Stomach smooth muscle (tissue), 2 donors: ENCODE data around the gene BCL7B.
"Not testable (repeated sequence)": the region's sequence is repeated elsewhere in the genome, so short reads cannot be mapped to it uniquely, and the experiment has no call there.

Experiments used
- H3K27ac ChIP-seq: one replicate; pipeline ENCODE4 v1.7.0; 2013; ENCODE audit warnings: mild to moderate bottlenecking, low read length, inconsistent platforms
- H3K27me3 ChIP-seq, 2 donors: one replicate each; pipeline ENCODE4 v1.7.0; 2013; ENCODE audit warnings: low read length in 2 of 2; ENCODE audit not compliant: insufficient read depth in 2 of 2, control insufficient read depth in 1 of 2
- H3K36me3 ChIP-seq, 2 donors: one replicate each; pipeline ENCODE4 v1.7.0; 2013; ENCODE audit warnings: low read length in 2 of 2; ENCODE audit not compliant: control insufficient read depth in 2 of 2, insufficient read depth in 2 of 2
- H3K4me1 ChIP-seq: one replicate; pipeline ENCODE4 v1.7.0; 2013; ENCODE audit warnings: low read length; ENCODE audit not compliant: control insufficient read depth, insufficient read depth
- H3K4me3 ChIP-seq, 2 donors: one replicate each; pipeline ENCODE4 v1.7.0; 2013; ENCODE audit warnings: low read length in 2 of 2
- H3K9ac ChIP-seq, 2 donors: one replicate each; pipeline ENCODE4 v1.7.0; 2013; ENCODE audit warnings: low read length in 2 of 2, mild to moderate bottlenecking in 1 of 2
- H3K9me3 ChIP-seq, 2 donors: one replicate each; pipeline ENCODE4 v1.7.0; 2013; ENCODE audit warnings: low read length in 2 of 2; ENCODE audit not compliant: control insufficient read depth in 2 of 2
- donor health status: healthy.
- donor health status: Pancreatic carcinoma.

BCL7B gene

GRCh38 chr7:73495507-73495906 lies 62.0 kb downstream of the BCL7B start:
- H3K9me3 ChIP-seq, H3K27me3 ChIP-seq, H3K4me3 ChIP-seq, H3K9ac ChIP-seq, H3K27ac ChIP-seq, H3K4me1 ChIP-seq: not testable (repeated sequence)
- H3K36me3 ChIP-seq: peaks cover 42 to 57% of the 10 kb centered on the region in 2 donors

GRCh38 chr7:73489976-73490375 lies 67.5 kb downstream of the BCL7B start:
- Histone ChIP-seq H3K4me1 (no peaks in the 10 kb centered on the region), H3K36me3 (peaks cover 33 to 39% of the 10 kb centered on the region in 2 donors), H3K27ac (no peak overlapping the region), H3K9ac (no peak overlapping the region), H3K9me3 (no peaks in the 10 kb centered on the region), H3K4me3 (no peak overlapping the region), H3K27me3 (no peaks in the 10 kb centered on the region)

GRCh38 chr7:73487486-73487885 lies 70.0 kb downstream of the BCL7B start:
- H3K27ac ChIP-seq: no peak overlapping the region
- no peaks in the 10 kb centered on the region for H3K27me3 ChIP-seq
- no peak overlapping the region for H3K9ac ChIP-seq
- H3K4me1 ChIP-seq: no peaks in the 10 kb centered on the region
- peaks cover 20 to 29% of the 10 kb centered on the region in 2 donors for H3K36me3 ChIP-seq
- H3K4me3 ChIP-seq: no peak overlapping the region
- no peaks in the 10 kb centered on the region for H3K9me3 ChIP-seq
